Measurements from ENCODE around the gene C1orf94.

DNA sequence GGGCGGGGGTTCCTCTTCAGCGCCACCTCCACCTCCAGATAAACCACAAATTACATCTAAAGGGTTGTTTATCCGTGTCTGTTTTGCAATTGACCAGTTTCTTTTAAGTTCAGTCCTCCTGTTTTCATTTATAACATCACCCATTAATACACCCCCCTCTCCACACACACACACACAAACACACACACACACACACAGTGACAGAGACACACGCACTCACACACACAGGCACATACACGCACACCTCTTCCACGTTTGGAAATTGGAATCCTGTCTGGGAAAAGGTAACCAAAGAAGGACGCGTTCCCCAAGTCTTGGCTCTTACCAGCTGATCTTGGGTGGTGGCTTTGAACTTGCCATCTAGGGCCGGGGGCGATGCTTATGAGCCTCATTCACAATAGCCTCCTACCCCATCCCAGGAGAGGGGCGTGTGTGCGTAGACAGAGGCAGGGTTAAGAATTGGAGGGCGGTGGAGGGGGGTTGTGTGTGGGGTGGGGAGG lies 11.2 kb upstream of the C1orf94 start:
- TF ChIP-seq, protein P1, sequence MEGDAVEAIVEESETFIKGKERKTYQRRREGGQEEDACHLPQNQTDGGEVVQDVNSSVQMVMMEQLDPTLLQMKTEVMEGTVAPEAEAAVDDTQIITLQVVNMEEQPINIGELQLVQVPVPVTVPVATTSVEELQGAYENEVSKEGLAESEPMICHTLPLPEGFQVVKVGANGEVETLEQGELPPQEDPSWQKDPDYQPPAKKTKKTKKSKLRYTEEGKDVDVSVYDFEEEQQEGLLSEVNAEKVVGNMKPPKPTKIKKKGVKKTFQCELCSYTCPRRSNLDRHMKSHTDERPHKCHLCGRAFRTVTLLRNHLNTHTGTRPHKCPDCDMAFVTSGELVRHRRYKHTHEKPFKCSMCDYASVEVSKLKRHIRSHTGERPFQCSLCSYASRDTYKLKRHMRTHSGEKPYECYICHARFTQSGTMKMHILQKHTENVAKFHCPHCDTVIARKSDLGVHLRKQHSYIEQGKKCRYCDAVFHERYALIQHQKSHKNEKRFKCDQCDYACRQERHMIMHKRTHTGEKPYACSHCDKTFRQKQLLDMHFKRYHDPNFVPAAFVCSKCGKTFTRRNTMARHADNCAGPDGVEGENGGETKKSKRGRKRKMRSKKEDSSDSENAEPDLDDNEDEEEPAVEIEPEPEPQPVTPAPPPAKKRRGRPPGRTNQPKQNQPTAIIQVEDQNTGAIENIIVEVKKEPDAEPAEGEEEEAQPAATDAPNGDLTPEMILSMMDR (IDR thresholded peaks at IDR 0.05; ENCODE audit: low read depth, low read length) = no peak
- no peak for TF ChIP-seq EZH2phosphoT487 (IDR thresholded peaks at IDR 0.05; ENCODE audit: low read depth)

Measured in OCI-LY3 (cell line).